HG02798 (cell line): ENCODE results near the gene GRM4.
"Not testable (repeated sequence)": the region's sequence is repeated elsewhere in the genome, so short reads cannot be mapped to it uniquely, and the experiment has no call there.

Experiments
- ATAC-seq: cut with Tn5 transposase; IDR thresholded peaks from one replicate; pipeline ENCODE4 v1.9.1; 2021; ENCODE audit warnings: mild to moderate bottlenecking; ENCODE audit not compliant: unreplicated experiment, poor library complexity

Gene GRM4

GRCh38 chr6:34146021-34146782, at the start of gene GRM4:
TSS of gene GRM4 (minus strand) at chr6:34146087. CDS start at chr6:34133496, 12,591 bp downstream.
- no peak for ATAC-seq

- no peak for ATAC-seq
Measured at GRCh38 chr6:34194772-34195171, 48.9 kb upstream of the GRM4 start.

- ATAC-seq = no peak
Measured at GRCh38 chr6:34190504-34191122, 44.7 kb upstream of the GRM4 start.

GRCh38 chr6:34189806-34190503, 44.1 kb upstream of the GRM4 start:
- no peak for ATAC-seq

GRCh38 chr6:34184726-34185125, 38.8 kb upstream of the GRM4 start:
- not testable (repeated sequence) for ATAC-seq

GRCh38 chr6:34182751-34183531, 37.1 kb upstream of the GRM4 start:
- no peak for ATAC-seq

GRCh38 chr6:34181908-34182307, 36.0 kb upstream of the GRM4 start:
- no peak for ATAC-seq

- ATAC-seq = no peak
Measured at GRCh38 chr6:34179106-34179720, 33.3 kb upstream of the GRM4 start.

- ATAC-seq = no peak
Measured at GRCh38 chr6:34178357-34179105, 32.6 kb upstream of the GRM4 start.

GRCh38 chr6:34177181-34177591, 31.3 kb upstream of the GRM4 start:
- ATAC-seq = no peak

GRCh38 chr6:34176261-34177031, 30.6 kb upstream of the GRM4 start:
- no peak for ATAC-seq

GRCh38 chr6:34174846-34175399, 29.0 kb upstream of the GRM4 start:
- no peak for ATAC-seq

- no peak for ATAC-seq
Measured at GRCh38 chr6:34172961-34173775, 27.3 kb upstream of the GRM4 start.

GRCh38 chr6:34170346-34170745, 24.5 kb upstream of the GRM4 start:
- no peak for ATAC-seq

- ATAC-seq = no peak
Measured at GRCh38 chr6:34169897-34170296, 24.0 kb upstream of the GRM4 start.

- ATAC-seq = no peak
Measured at GRCh38 chr6:34161857-34162515, 16.1 kb upstream of the GRM4 start.

GRCh38 chr6:34159844-34160243, 14.0 kb upstream of the GRM4 start:
- no peak for ATAC-seq
